GM21786 (cell line): Measurements from ENCODE around the gene TMEM179.
"Not testable (repeated sequence)": the region's sequence is repeated elsewhere in the genome, so short reads cannot be mapped to it uniquely, and the experiment has no call there.

Experiments used
- ATAC-seq: cut with Tn5 transposase; IDR thresholded peaks from one replicate; pipeline ENCODE4 v1.9.1; 2021; ENCODE audit not compliant: unreplicated experiment

The TMEM179 gene

GRCh38 chr14:104604458-104605449 lies at the start of gene TMEM179:
Gene TMEM179 (minus strand): TSS chr14:104604772. CDS start chr14:104604741, 31 bp downstream.
- no peak for ATAC-seq

GRCh38 chr14:104654119-104654518 lies 49.5 kb upstream of the TMEM179 start:
- no peak for ATAC-seq

- not testable (repeated sequence) for ATAC-seq
These were observed 48.8 kb upstream of the TMEM179 start for GRCh38 chr14:104653130-104653920.

GRCh38 chr14:104652386-104652785 lies 47.8 kb upstream of the TMEM179 start:
- ATAC-seq = no peak

GRCh38 chr14:104651876-104652260 lies 47.3 kb upstream of the TMEM179 start:
- no peak for ATAC-seq

GRCh38 chr14:104650981-104651875 lies 46.7 kb upstream of the TMEM179 start:
- ATAC-seq = no peak

GRCh38 chr14:104650057-104650980 lies 45.7 kb upstream of the TMEM179 start:
- no peak for ATAC-seq

- ATAC-seq = no peak
These were observed 43.0 kb upstream of the TMEM179 start for GRCh38 chr14:104647467-104648043.

- no peak for ATAC-seq
These were observed 40.2 kb upstream of the TMEM179 start for GRCh38 chr14:104644656-104645378.

- ATAC-seq = no peak
These were observed 39.6 kb upstream of the TMEM179 start for GRCh38 chr14:104644091-104644635.

- ATAC-seq = no peak
These were observed 38.7 kb upstream of the TMEM179 start for GRCh38 chr14:104643306-104643705.

- ATAC-seq = no peak
These were observed 37.9 kb upstream of the TMEM179 start for GRCh38 chr14:104642540-104642868.

- ATAC-seq = no peak
These were observed 37.4 kb upstream of the TMEM179 start for GRCh38 chr14:104641753-104642539.

GRCh38 chr14:104640681-104641080 lies 36.1 kb upstream of the TMEM179 start:
- ATAC-seq = no peak

GRCh38 chr14:104639885-104640548 lies 35.4 kb upstream of the TMEM179 start:
- no peak for ATAC-seq

GRCh38 chr14:104639471-104639870 lies 34.9 kb upstream of the TMEM179 start:
- no peak for ATAC-seq

GRCh38 chr14:104638927-104639450 lies 34.4 kb upstream of the TMEM179 start:
- no peak for ATAC-seq
